Ecto neural progenitor cell (in vitro differentiated cells): Measurements from ENCODE around the gene ABLIM1.

ENCODE experiments used
- DNase-seq: peaks from one replicate; pipeline ENCODE4 v3.0.0-alpha.2; 2018; ENCODE audit warnings: low spot score

Gene ABLIM1

DNA sequence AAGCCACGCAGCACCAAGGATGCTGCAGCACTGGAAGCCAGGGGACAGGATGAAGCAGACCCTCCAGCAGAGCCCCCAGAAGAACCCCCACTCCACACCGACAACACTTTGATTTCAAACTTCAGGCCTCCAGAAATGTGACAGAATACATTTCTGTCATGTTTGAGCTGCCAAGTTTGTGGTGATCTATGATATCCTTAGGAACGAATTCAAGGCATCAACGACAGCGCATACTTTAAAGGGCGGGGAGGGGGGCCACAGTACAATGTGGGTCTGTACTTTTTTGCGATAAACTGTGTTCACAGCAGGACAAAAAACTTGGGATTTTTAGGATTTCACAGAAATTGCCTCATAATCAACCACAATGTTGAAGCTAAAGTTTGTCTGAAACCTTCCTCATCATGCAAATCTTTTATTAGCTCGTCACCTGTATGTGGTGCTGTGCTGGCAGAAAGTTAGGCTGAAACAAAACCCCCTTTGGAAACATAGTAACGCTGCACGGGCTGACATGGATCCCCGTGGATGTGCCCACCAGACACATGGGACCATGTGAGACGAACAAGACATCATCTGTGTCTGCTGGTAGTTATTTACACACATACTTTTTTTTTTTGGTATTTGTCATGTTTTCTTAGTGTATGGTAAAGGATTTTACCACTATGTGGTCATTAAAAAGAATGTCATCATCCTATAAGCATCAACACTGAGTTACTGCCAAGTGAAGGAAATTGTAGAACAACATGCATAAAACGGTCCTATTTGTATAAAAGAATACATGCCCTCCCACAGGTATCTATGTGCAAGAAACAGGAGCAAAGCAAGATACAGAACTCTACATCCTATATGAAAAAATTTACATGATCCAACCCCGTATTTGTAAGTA is 140.5 kb downstream of the ABLIM1 start:
- no peak for DNase-seq

DNA sequence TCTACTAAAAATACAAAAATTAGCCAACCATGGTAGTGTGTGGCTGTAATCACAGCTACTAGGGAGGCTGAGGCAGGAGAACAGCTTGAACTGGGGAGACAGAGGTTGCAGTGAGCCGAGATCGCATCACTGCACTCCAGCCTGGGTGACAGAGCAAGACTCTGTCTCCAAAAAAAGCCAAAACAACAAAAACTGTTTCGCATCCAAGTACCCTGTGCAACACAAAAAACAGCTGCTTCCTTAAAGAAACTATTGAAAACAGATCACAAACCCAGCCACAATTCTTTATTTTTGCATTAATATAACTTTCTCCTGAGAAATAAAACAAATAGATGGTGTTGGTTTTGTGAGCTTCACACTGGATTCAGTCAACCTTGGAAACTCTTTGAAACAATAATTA is 141.7 kb downstream of the ABLIM1 start:
- DNase-seq, result no peak

DNA sequence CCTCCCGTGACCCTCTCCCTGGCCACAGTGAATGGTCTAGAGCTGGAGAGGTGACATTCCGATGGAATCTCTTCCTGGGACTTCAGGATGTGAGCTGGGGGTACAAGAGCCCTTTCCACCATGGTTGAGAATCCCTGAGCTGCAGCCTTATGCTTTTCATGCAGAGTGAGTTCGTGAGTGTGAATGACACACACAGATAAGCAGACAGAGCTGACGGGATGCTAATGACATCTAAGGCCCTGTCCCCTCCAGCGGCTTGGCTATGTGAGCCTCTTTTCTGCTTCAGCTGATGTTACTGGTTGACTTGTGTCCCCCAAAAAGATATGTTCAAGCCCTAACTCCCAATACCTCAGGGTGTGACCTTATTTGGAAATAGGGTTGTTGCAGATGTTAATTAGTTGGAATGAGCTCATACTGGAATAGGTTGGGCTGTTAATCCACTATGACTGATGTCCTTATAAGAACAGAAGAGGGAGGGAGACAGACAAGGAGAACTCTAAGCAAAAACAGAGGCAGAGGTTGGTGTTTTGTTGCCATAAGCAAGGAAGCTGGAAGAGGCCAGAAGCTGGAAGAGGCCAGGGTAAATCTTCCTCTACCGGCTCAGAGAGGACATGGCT is 142.7 kb downstream of the ABLIM1 start:
- no peak for DNase-seq

DNA sequence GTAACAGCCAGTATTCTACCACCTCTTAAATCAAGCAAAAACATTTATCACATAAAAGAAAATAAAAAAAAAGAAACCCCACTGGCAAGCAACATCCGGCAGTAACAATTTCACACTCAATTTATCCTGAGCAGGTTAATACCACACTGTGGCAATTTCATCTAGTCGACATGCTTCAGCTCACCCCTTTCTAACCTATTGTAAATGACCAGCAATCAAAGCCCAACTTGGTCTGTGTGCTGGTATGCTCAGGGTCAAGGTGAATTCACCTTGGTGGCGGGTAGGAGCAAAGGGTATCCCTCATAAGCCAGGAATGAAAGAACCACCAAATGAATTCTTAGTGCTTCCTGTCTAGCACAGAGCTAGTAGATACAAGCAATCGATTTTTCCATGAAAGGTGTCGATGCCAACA is 144.7 kb downstream of the ABLIM1 start:
- no peak for DNase-seq

DNA sequence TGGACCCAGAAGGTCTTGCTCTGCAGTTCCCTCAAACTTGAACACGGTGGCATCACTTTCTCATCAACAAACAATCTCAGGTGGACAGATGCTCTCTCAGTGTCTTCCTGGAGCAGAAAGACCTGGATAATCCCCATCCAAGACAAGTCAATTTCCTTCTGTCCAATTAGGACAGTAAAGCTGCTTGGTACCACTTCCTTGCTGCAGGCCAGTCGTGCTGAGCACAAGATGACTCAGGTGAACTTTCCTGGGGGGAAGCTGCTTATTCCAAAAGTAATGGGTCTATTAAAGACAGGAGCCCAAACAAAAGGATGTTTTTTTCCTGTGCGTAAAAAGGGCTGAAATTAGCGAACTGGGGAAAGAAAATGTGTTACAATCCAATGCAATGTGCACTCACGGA is 146.2 kb downstream of the ABLIM1 start:
- no peak for DNase-seq

- no peak for DNase-seq
Observed at GRCh38 chr10:114508376-114508775, 149.7 kb downstream of the ABLIM1 start.

- DNase-seq, result no peak
Observed at GRCh38 chr10:114507449-114507848, 150.6 kb downstream of the ABLIM1 start.

GRCh38 chr10:114506871-114507385 is 151.1 kb downstream of the ABLIM1 start:
- no peak for DNase-seq

DNA sequence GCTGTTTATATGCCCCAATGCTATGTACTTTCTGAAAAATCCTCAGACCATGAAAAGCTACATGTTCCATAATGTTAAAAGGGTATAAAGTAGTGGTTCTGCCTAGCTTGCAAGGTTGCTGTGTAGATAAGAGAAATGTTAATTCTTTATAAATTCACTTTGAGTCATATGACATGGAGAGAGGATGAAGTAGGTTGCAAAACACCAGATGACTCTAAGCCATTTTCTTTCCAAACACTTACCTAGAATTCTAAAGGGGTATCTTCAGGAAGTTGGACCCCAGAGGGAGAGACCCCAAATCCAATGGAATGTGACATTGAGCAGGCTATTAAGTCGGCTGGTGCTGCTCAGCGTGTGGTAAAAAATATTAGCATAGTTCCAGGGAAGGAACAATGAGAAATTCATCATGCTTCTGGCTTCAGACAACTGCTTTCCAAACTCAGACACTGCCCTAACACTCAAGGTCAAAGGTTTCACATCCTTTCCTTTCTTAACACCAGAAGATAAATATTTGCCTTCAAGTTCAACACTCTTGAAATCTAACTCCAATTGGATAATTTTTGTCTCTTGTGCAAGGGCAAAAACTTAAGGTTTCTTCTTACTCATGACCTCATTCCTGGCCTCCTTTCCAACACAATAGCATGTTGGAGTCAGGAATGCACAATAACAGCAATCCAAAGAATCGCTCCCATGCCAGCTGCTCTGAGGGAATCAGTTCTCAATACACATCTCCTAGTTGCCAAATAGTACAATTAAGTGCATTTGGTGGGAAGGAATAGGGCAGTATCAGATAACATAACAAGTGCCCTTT is 153.1 kb downstream of the ABLIM1 start:
- DNase-seq, result no peak

- DNase-seq, result no peak
Observed at GRCh38 chr10:114502074-114502473, 156.0 kb downstream of the ABLIM1 start.

GRCh38 chr10:114501650-114502049 is 156.4 kb downstream of the ABLIM1 start:
- DNase-seq, result no peak

DNA sequence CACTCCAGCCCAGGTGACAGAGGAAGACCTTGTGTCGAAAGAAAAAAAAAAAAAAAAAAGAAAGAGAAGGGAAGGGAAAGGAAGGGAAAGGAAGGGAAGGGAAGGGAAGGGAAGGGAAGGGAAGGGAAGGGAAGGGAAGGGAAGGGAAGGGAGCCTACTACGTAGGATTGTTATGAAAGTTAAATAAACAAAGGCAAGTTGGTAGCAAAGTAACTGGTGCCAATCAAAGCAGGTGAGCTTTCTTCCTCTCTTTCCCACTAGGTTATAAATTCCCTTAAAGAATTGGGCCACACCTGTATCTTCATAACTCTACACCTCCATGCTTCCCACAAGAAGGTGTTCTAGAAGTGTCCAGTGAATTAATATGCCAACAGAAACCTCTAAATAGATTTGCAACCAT is 157.4 kb downstream of the ABLIM1 start:
- DNase-seq, result no peak

GRCh38 chr10:114499630-114500190 is 158.4 kb downstream of the ABLIM1 start:
- DNase-seq, result no peak

- DNase-seq, result no peak
Observed at GRCh38 chr10:114499116-114499515, 159.0 kb downstream of the ABLIM1 start.

DNA sequence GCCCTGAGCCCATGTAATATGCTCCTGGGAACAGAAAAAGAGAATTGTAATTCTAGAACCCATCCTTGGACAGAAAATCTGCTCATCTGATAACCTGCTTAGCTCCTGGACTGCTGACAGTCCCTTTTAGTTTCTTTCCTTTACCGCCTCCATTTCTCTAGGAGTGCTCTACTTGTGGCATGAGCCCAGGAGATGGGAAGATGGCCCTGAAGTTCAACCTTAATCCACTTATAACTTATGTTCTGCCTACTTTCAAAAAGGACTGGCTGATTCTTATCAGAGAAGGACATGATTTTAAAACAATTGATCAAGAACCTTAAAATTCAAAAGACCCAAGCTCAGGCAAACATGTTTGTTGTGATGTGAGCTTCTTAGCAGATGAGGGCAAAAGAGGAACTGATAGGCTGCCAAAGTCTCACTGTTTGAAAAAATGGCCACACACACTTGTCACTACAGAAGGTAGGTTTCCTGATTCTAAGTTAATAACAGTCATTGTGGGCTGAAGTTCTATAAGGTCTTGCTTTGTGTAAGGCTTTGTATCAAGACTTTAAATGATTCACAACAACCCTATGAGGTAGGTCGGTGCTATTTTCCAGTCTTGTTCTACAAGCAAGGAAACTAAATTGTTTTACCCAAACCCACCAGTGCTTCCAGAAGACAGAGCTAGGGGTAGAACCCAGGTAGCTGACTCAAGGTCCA is 159.5 kb downstream of the ABLIM1 start:
- DNase-seq, result no peak

DNA sequence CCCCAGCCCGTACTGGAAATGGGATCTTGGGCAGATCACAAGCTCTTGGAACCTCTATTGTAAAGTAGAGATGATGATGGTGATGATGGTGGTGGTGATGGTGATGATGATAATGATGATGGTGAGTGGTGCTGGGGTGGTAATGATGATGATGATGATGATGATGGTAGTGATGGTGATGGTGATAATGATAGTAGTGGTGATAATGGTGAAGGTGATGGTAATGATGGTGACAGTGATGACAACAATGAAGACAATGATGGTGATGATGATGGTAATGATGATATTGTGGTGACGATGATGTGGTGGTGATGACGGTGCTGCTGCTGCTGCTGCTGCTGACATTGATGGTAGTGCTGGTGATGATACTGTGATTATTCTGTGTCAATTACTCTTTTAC is 162.8 kb downstream of the ABLIM1 start:
- DNase-seq, result no peak

- no peak for DNase-seq
Observed at GRCh38 chr10:114492351-114493037, 165.6 kb downstream of the ABLIM1 start.

- no peak for DNase-seq
Observed at GRCh38 chr10:114491933-114492332, 166.1 kb downstream of the ABLIM1 start.

GRCh38 chr10:114491419-114491818 is 166.7 kb downstream of the ABLIM1 start:
- DNase-seq, result no peak

- peak; percentile 65 for DNase-seq
Observed at GRCh38 chr10:114489521-114490310, 168.4 kb downstream of the ABLIM1 start.
